Osteocyte (in vitro differentiated cells): ENCODE results near the gene MC3R. TPM values are rescaled to one million over a fixed set of nuclear protein-coding genes. Genes with fewer than 3 reads are reported as not detected.

Experiments used
- DNase-seq: peaks from one replicate; pipeline ENCODE4 v3.0.0; 2021; ENCODE audit warnings: mixed read lengths; ENCODE audit not compliant: unreplicated experiment; ENCODE audit errors: extremely low spot score
- H3K27ac Mint-ChIP-seq: one replicate; pipeline ENCODE4 v1.8.0; 2021; ENCODE audit warnings: mild to moderate bottlenecking, mixed read lengths; ENCODE audit not compliant: unreplicated experiment
- H3K27me3 Mint-ChIP-seq: one replicate; pipeline ENCODE4 v1.8.0; 2021; ENCODE audit warnings: mixed read lengths; ENCODE audit not compliant: unreplicated experiment
- H3K36me3 Mint-ChIP-seq: one replicate; pipeline ENCODE4 v1.8.0; 2021; ENCODE audit warnings: mixed read lengths; ENCODE audit not compliant: unreplicated experiment
- H3K4me1 Mint-ChIP-seq: one replicate; pipeline ENCODE4 v1.8.0; 2021; ENCODE audit warnings: mixed read lengths; ENCODE audit not compliant: unreplicated experiment
- H3K4me3 Mint-ChIP-seq: one replicate; pipeline ENCODE4 v1.8.0; 2021; ENCODE audit warnings: mild to moderate bottlenecking, moderate library complexity, mixed read lengths; ENCODE audit not compliant: unreplicated experiment
- H3K9me3 Mint-ChIP-seq: one replicate; pipeline ENCODE4 v1.8.0; 2021; ENCODE audit warnings: mixed read lengths; ENCODE audit not compliant: unreplicated experiment
- CTCF ChIP-seq: fragments of 200-600 bp; sonication (generic); IDR thresholded peaks from 2 replicates; pipeline ENCODE4 v1.5.0; 2021; ENCODE audit warnings: antibody characterized with exemption, mild to moderate bottlenecking, moderate library complexity
- total RNA-seq: library from RNA; stranded (reverse); gene quantifications from 2 replicates; pipeline ENCODE4 v1.2.1, GENCODE V29; 2021

MC3R gene
- total RNA-seq, 1 donor from 2014 or later, result not detected

- no peak for TF ChIP-seq CTCF
- Mint-ChIP-seq H3K4me1 (no peaks in the 10 kb centered on the region), H3K4me3 (no peak overlapping the region), H3K27me3 (no peaks in the 10 kb centered on the region), H3K36me3 (no peaks in the 10 kb centered on the region), H3K9me3 (peaks cover 15% of the 10 kb centered on the region), H3K27ac (no peak overlapping the region)
- DNase-seq, result no peak
These were observed 37.0 kb downstream of the MC3R start for GRCh38 chr20:56285496-56285895.

GRCh38 chr20:56289652-56290051 is 41.1 kb downstream of the MC3R start:
- H3K36me3 Mint-ChIP-seq, result no peaks in the 10 kb centered on the region
- no peaks in the 10 kb centered on the region for H3K27me3 Mint-ChIP-seq
- no peaks in the 10 kb centered on the region for H3K9me3 Mint-ChIP-seq
- no peak overlapping the region for H3K4me3 Mint-ChIP-seq
- H3K27ac Mint-ChIP-seq, result no peak overlapping the region
- no peak for TF ChIP-seq CTCF
- H3K4me1 Mint-ChIP-seq, result no peaks in the 10 kb centered on the region
- no peak for DNase-seq

GRCh38 chr20:56299362-56299761 is 50.8 kb downstream of the MC3R start:
- H3K27ac Mint-ChIP-seq, result no peak overlapping the region
- no peak for DNase-seq
- no peak overlapping the region for H3K4me3 Mint-ChIP-seq
- no peaks in the 10 kb centered on the region for H3K36me3 Mint-ChIP-seq
- H3K27me3 Mint-ChIP-seq, result peaks cover 3% of the 10 kb centered on the region
- H3K4me1 Mint-ChIP-seq, result no peaks in the 10 kb centered on the region
- no peak for TF ChIP-seq CTCF
- H3K9me3 Mint-ChIP-seq, result no peaks in the 10 kb centered on the region

Other genes with a start within 250 kb of the MC3R start
- not detected in 2 replicates for gene CBLN4, start 243.2 kb upstream of the MC3R start, total RNA-seq
- 46.9 and 50.6 TPM in 2 replicates for gene FAM210B, start 110.2 kb downstream of the MC3R start, total RNA-seq
- gene AURKA, start 143.5 kb downstream of the MC3R start, total RNA-seq, result 10.4 and 11.7 TPM in 2 replicates
- 36.2 and 38.6 TPM in 2 replicates for gene CSTF1, start 143.9 kb downstream of the MC3R start, total RNA-seq
- gene CASS4, start 163.5 kb downstream of the MC3R start, total RNA-seq, result 0.13 TPM in 1 of 2 replicates, not detected in the other
- gene RTF2, start 219.9 kb downstream of the MC3R start, total RNA-seq, result 85.8 TPM in 2 replicates